ENCODE measurements around the gene HPDL. TPM values are rescaled to one million over a fixed set of nuclear protein-coding genes. Genes with fewer than 3 reads are reported as not detected.

HPDL gene
- total RNA-seq, 1 donor from 2014 or later, result 0.61 TPM

GRCh38 chr1:45375104-45376090 is 48.7 kb downstream of the HPDL start:
- DNase-seq (ENCODE audit: low read depth) (no peak), FAIRE-seq (no peak)
- Histone ChIP-seq H3K79me2 (ENCODE audit: insufficient read depth, low read length) (no peaks in the 10 kb centered on the region), H3K4me2 (ENCODE audit: low read length) (no peak overlapping the region), H3K4me1 (ENCODE audit: insufficient read depth, low read length) (no peaks in the 10 kb centered on the region), H2AFZ (ENCODE audit: low read depth, low read length) (no peak overlapping the region), H3K4me3 (ENCODE audit: insufficient read depth, low read depth, low read length) (no peak overlapping the region), H3K27me3 (ENCODE audit: insufficient read depth, low read length) (no peaks in the 10 kb centered on the region), H3K9me3 (ENCODE audit: insufficient read depth, low read depth, low read length) (no peaks in the 10 kb centered on the region), H3K27ac (ENCODE audit: low read depth, low read length) (no peak overlapping the region), H4K20me1 (ENCODE audit: insufficient read depth, low read length) (no peaks in the 10 kb centered on the region), H3K36me3 (ENCODE audit: insufficient read depth, low read length) (no peaks in the 10 kb centered on the region), H3K9ac (ENCODE audit: low read length) (no peak overlapping the region)
- no peak overlapping the region for H3K27ac Mint-ChIP-seq (ENCODE audit: unreplicated experiment)
- no peaks in the 10 kb centered on the region for H3K9me3 Mint-ChIP-seq (ENCODE audit: unreplicated experiment)
- H3K4me1 Mint-ChIP-seq (ENCODE audit: low read depth, unreplicated experiment), result no peaks in the 10 kb centered on the region
- TF ChIP-seq, protein P1, sequence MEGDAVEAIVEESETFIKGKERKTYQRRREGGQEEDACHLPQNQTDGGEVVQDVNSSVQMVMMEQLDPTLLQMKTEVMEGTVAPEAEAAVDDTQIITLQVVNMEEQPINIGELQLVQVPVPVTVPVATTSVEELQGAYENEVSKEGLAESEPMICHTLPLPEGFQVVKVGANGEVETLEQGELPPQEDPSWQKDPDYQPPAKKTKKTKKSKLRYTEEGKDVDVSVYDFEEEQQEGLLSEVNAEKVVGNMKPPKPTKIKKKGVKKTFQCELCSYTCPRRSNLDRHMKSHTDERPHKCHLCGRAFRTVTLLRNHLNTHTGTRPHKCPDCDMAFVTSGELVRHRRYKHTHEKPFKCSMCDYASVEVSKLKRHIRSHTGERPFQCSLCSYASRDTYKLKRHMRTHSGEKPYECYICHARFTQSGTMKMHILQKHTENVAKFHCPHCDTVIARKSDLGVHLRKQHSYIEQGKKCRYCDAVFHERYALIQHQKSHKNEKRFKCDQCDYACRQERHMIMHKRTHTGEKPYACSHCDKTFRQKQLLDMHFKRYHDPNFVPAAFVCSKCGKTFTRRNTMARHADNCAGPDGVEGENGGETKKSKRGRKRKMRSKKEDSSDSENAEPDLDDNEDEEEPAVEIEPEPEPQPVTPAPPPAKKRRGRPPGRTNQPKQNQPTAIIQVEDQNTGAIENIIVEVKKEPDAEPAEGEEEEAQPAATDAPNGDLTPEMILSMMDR (IDR thresholded peaks at IDR 0.05; ENCODE audit: insufficient read depth, low read depth, low read length), result no peak
- no peak for TF ChIP-seq EZH2 (IDR thresholded peaks at IDR 0.05; ENCODE audit: insufficient read depth, low read length)
- H3K4me3 Mint-ChIP-seq (ENCODE audit: unreplicated experiment), result no peak overlapping the region
- no peaks in the 10 kb centered on the region for H3K36me3 Mint-ChIP-seq (ENCODE audit: low read depth, unreplicated experiment)
- H3K27me3 Mint-ChIP-seq (ENCODE audit: low read depth, unreplicated experiment), result no peaks in the 10 kb centered on the region

GRCh38 chr1:45378184-45378583 is 51.5 kb downstream of the HPDL start:
- Histone ChIP-seq H4K20me1 (ENCODE audit: insufficient read depth, low read length) (no peaks in the 10 kb centered on the region), H3K9me3 (ENCODE audit: insufficient read depth, low read depth, low read length) (no peaks in the 10 kb centered on the region), H3K79me2 (ENCODE audit: insufficient read depth, low read length) (no peaks in the 10 kb centered on the region), H3K4me2 (ENCODE audit: low read length) (no peak overlapping the region), H3K4me3 (ENCODE audit: insufficient read depth, low read depth, low read length) (no peak overlapping the region), H3K9ac (ENCODE audit: low read length) (no peak overlapping the region), H3K27me3 (ENCODE audit: insufficient read depth, low read length) (no peaks in the 10 kb centered on the region), H3K36me3 (ENCODE audit: insufficient read depth, low read length) (no peaks in the 10 kb centered on the region), H3K4me1 (ENCODE audit: insufficient read depth, low read length) (no peaks in the 10 kb centered on the region), H2AFZ (ENCODE audit: low read depth, low read length) (no peak overlapping the region), H3K27ac (ENCODE audit: low read depth, low read length) (no peak overlapping the region)
- DNase-seq (ENCODE audit: low read depth), result no peak
- TF ChIP-seq EZH2 (IDR thresholded peaks at IDR 0.05; ENCODE audit: insufficient read depth, low read length), result no peak
- TF ChIP-seq, protein P1 (IDR thresholded peaks at IDR 0.05; ENCODE audit: insufficient read depth, low read depth, low read length), result no peak
- Mint-ChIP-seq H3K4me1 (ENCODE audit: low read depth, unreplicated experiment) (no peaks in the 10 kb centered on the region), H3K27ac (ENCODE audit: unreplicated experiment) (no peak overlapping the region), H3K27me3 (ENCODE audit: low read depth, unreplicated experiment) (no peaks in the 10 kb centered on the region), H3K9me3 (ENCODE audit: unreplicated experiment) (no peaks in the 10 kb centered on the region), H3K36me3 (ENCODE audit: low read depth, unreplicated experiment) (no peaks in the 10 kb centered on the region), H3K4me3 (ENCODE audit: unreplicated experiment) (no peak overlapping the region)
- no peak for FAIRE-seq

Other genes starting within 250 kb of the HPDL start
- 0.79 and 1.1 TPM in 2 replicates for gene ZSWIM5, start 120.3 kb upstream of the HPDL start, total RNA-seq
- 4.3 TPM in 2 replicates for gene TOE1, start 13.3 kb downstream of the HPDL start, total RNA-seq
- 6.0 and 6.6 TPM in 2 replicates for gene MUTYH, start 13.5 kb downstream of the HPDL start, total RNA-seq
- 1.7 and 2.0 TPM in 2 replicates for gene TESK2, start 164.3 kb downstream of the HPDL start, total RNA-seq
- 3.0 and 3.5 TPM in 2 replicates for gene CCDC163, start 173.2 kb downstream of the HPDL start, total RNA-seq
- 5.4 and 6.2 TPM in 2 replicates for gene MMACHC, start 173.4 kb downstream of the HPDL start, total RNA-seq
- 861 and 986 TPM in 2 replicates for gene PRDX1, start 195.0 kb downstream of the HPDL start, total RNA-seq
- gene AKR1A1, start 223.9 kb downstream of the HPDL start, total RNA-seq, result 118 and 129 TPM in 2 replicates

All from astrocyte (in vitro differentiated cells and primary cell).